ENCODE results near the gene MAN1A1.

GRCh38 chr6:119323478-119323877 is 26.1 kb downstream of the MAN1A1 start:
- TF ChIP-seq, protein P1, sequence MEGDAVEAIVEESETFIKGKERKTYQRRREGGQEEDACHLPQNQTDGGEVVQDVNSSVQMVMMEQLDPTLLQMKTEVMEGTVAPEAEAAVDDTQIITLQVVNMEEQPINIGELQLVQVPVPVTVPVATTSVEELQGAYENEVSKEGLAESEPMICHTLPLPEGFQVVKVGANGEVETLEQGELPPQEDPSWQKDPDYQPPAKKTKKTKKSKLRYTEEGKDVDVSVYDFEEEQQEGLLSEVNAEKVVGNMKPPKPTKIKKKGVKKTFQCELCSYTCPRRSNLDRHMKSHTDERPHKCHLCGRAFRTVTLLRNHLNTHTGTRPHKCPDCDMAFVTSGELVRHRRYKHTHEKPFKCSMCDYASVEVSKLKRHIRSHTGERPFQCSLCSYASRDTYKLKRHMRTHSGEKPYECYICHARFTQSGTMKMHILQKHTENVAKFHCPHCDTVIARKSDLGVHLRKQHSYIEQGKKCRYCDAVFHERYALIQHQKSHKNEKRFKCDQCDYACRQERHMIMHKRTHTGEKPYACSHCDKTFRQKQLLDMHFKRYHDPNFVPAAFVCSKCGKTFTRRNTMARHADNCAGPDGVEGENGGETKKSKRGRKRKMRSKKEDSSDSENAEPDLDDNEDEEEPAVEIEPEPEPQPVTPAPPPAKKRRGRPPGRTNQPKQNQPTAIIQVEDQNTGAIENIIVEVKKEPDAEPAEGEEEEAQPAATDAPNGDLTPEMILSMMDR (IDR thresholded peaks at IDR 0.05) = no peak
- TF ChIP-seq POLR2A (IDR thresholded peaks at IDR 0.05) = no peak

Data from uterus (tissue), 2 donors.